Thyroid gland (tissue), 4 donors: ENCODE measurements around the gene CACHD1. TPM values are rescaled to one million over a fixed set of nuclear protein-coding genes. Genes with fewer than 3 reads are reported as not detected.

Source experiments
- DNase-seq, 2 donors: peaks; one replicate each; pipeline ENCODE4 v3.0.0-alpha.2; 2019
- H3K27ac ChIP-seq, 3 donors: fragments of 200-600 bp; sonication (generic); 1 replicate in 2 of 3; 2 replicates in 1 of 3; pipeline ENCODE4 v1.5.1; 2016 to 2019; ENCODE audit warnings: mild to moderate bottlenecking in 1 of 3, moderate library complexity in 1 of 3
- H3K27me3 ChIP-seq: fragments of 200-600 bp; sonication (generic); one replicate; pipeline ENCODE4 v1.5.1; 2019
- H3K36me3 ChIP-seq, 2 donors: fragments of 200-600 bp; sonication (generic); one replicate each; pipeline ENCODE4 v1.5.1; 2016 to 2019
- H3K4me1 ChIP-seq, 2 donors: fragments of 200-600 bp; sonication (generic); one replicate each; pipeline ENCODE4 v1.5.1; 2017 to 2019
- H3K4me3 ChIP-seq, 3 donors: fragments of 200-600 bp; sonication (generic); replicated peaks in 1 of 3; 1 replicate in 2 of 3; 2 replicates in 1 of 3; pipeline ENCODE4 v1.5.1; 2016; ENCODE audit warnings: mild to moderate bottlenecking in 1 of 3
- H3K9me3 ChIP-seq: fragments of 200-600 bp; sonication (generic); one replicate; pipeline ENCODE4 v1.5.1; 2017
- CTCF ChIP-seq, 6 experiments: fragments of 200-600 bp in 3 of 6; fragments of 450-650 bp in 3 of 6; sonication (generic) in 3 of 6; IDR thresholded peaks; one replicate each; pipeline ENCODE4 v1.5.1; 2016 to 2019; ENCODE audit warnings: antibody characterized with exemption in 6 of 6, mild to moderate bottlenecking in 2 of 6, inconsistent platforms in 1 of 6, moderate library complexity in 1 of 6
- POLR2A ChIP-seq, 2 donors: fragments of 450-650 bp; IDR thresholded peaks; one replicate each; pipeline ENCODE4 v1.6.1; 2017; ENCODE audit warnings: antibody characterized with exemption in 2 of 2, mild to moderate bottlenecking in 2 of 2, moderate library complexity in 1 of 2
- WGBS, 2 donors: methylation state at CpG; one replicate each; pipeline ENCODE4 v1.1.5; 2017; 5-methylcytosine and 5-hydroxymethylcytosine counted together
- intact Hi-C: fragments of 100-400 bp; cut with DNase I; formaldehyde crosslinking; loops from one replicate; pipeline ENCODE4 v1.15.1; 2023
- total RNA-seq, 4 donors: library from RNA; depleted of rRNA; stranded (reverse); fragments of >200 nt; gene quantifications; one replicate each; pipeline ENCODE4 v1.2.3, GENCODE V29; 2016

Gene CACHD1
- total RNA-seq, 4 donors from 2014 or later, result 12.9 to 25.1 (median 17.0) TPM

GRCh38 chr1:64472040-64472376 is 2.1 kb downstream of the CACHD1 start:
- Histone ChIP-seq H3K4me3 (peak overlapping the region in 1 of 3 donors; percentile 73), H3K9me3 (no peaks in the 10 kb centered on the region), H3K4me1 (peaks cover 37 to 51% of the 10 kb centered on the region in 2 donors), H3K27ac (no peak overlapping the region), H3K36me3 (no peaks in the 10 kb centered on the region), H3K27me3 (no peaks in the 10 kb centered on the region)
- TF ChIP-seq CTCF (IDR thresholded peaks at IDR 0.05) (no peak), POLR2A (IDR thresholded peaks at IDR 0.05) (no peak)
- DNase-seq, result no peak
- intact Hi-C loops, result loop anchor here (10.0 kb wide), 1 partner anchor 203 kb away; no protein-coding TSS in a partner anchor
- WGBS, 2 donors, result 70 to 72% methylated on average over 9 of the region's 9 CpGs

- TF ChIP-seq CTCF (IDR thresholded peaks at IDR 0.05) (no peak), POLR2A (IDR thresholded peaks at IDR 0.05) (no peak)
- Histone ChIP-seq H3K4me1 (peaks cover 43 to 55% of the 10 kb centered on the region in 2 donors), H3K36me3 (no peaks in the 10 kb centered on the region), H3K27ac (peak overlapping the region in 1 of 3 donors; percentile 71), H3K27me3 (no peaks in the 10 kb centered on the region), H3K9me3 (no peaks in the 10 kb centered on the region), H3K4me3 (no peak overlapping the region)
- 93 to 94% methylated on average over 5 of the region's 5 CpGs for WGBS, 2 donors
- DNase-seq, result no peak
- intact Hi-C loops, result loop anchor here (10.0 kb wide), 1 partner anchor 202 kb away; no protein-coding TSS in a partner anchor
Measured at GRCh38 chr1:64472805-64473204, 2.9 kb downstream of the CACHD1 start.

- DNase-seq, result no peak
- WGBS, 2 donors, result 71 to 74% methylated on average over 1 of the region's 1 CpG
- Histone ChIP-seq H3K36me3 (no peaks in the 10 kb centered on the region), H3K4me3 (no peak overlapping the region), H3K4me1 (peaks cover 48 to 60% of the 10 kb centered on the region in 2 donors), H3K27me3 (no peaks in the 10 kb centered on the region), H3K9me3 (no peaks in the 10 kb centered on the region), H3K27ac (peak overlapping the region; percentile 2 to 71 (median 61))
- intact Hi-C loops, result loop anchor here (10.0 kb wide), 1 partner anchor 201 kb away; no protein-coding TSS in a partner anchor
- TF ChIP-seq CTCF (IDR thresholded peaks at IDR 0.05) (no peak), POLR2A (IDR thresholded peaks at IDR 0.05) (no peak)
Measured at GRCh38 chr1:64473367-64473766, 3.4 kb downstream of the CACHD1 start.

- Histone ChIP-seq H3K36me3 (no peaks in the 10 kb centered on the region), H3K4me3 (no peak overlapping the region), H3K27ac (peak overlapping the region; percentile 2 to 71 (median 61)), H3K4me1 (peaks cover 52 to 68% of the 10 kb centered on the region in 2 donors), H3K27me3 (no peaks in the 10 kb centered on the region), H3K9me3 (no peaks in the 10 kb centered on the region)
- DNase-seq, result no peak
- TF ChIP-seq CTCF (IDR thresholded peaks at IDR 0.05) (no peak), POLR2A (IDR thresholded peaks at IDR 0.05) (no peak)
- intact Hi-C loops, result loop anchor here (10.0 kb wide), 1 partner anchor 201 kb away; no protein-coding TSS in a partner anchor
- 44 to 62% methylated on average over 2 of the region's 2 CpGs for WGBS, 2 donors
Measured at GRCh38 chr1:64474133-64474532, 4.2 kb downstream of the CACHD1 start.

- no peak overlapping the region for H3K4me3 ChIP-seq
- no peaks in the 10 kb centered on the region for H3K36me3 ChIP-seq
- peaks cover 59 to 75% of the 10 kb centered on the region in 2 donors for H3K4me1 ChIP-seq
- no peaks in the 10 kb centered on the region for H3K9me3 ChIP-seq
- peak overlapping the region; percentile 2 to 71 (median 61) for H3K27ac ChIP-seq
- peak; percentile 94 to 95 for DNase-seq
- 28 to 41% methylated on average over 2 of the region's 2 CpGs for WGBS, 2 donors
- intact Hi-C loops, result loop anchor here (10.0 kb wide), 1 partner anchor 200 kb away; no protein-coding TSS in a partner anchor
- no peaks in the 10 kb centered on the region for H3K27me3 ChIP-seq
- TF ChIP-seq POLR2A (IDR thresholded peaks at IDR 0.05) (peak in 1 of 2 donors; percentile 29), CTCF (IDR thresholded peaks at IDR 0.05) (no peak)
Measured at GRCh38 chr1:64474665-64475439, 4.9 kb downstream of the CACHD1 start.
